NCI-H2029 (cell line): ENCODE data around the gene IFI44.

Experiments used
- DNase-seq: peaks from one replicate; lab custom pipeline; 2025; lab: John Stamatoyannopoulos, UW

Gene IFI44

GRCh38 chr1:78652019-78652560 lies 2.5 kb downstream of the IFI44 start:
- DNase-seq = no peak

- DNase-seq = no peak
Observed at GRCh38 chr1:78658901-78659300, 9.3 kb downstream of the IFI44 start.

GRCh38 chr1:78663923-78664322 lies 14.3 kb downstream of the IFI44 start:
- no peak for DNase-seq

GRCh38 chr1:78664763-78665162 lies 15.1 kb downstream of the IFI44 start:
- DNase-seq = no peak

GRCh38 chr1:78665809-78666208 lies 16.2 kb downstream of the IFI44 start:
- DNase-seq = no peak

GRCh38 chr1:78667939-78668338 lies 18.3 kb downstream of the IFI44 start:
- DNase-seq = no peak

GRCh38 chr1:78668427-78668826 lies 18.8 kb downstream of the IFI44 start:
- DNase-seq = no peak

GRCh38 chr1:78672428-78672827 lies 22.8 kb downstream of the IFI44 start:
- DNase-seq = no peak

- DNase-seq = peak; percentile 10
Observed at GRCh38 chr1:78673120-78673519, 23.5 kb downstream of the IFI44 start.

- peak; percentile 56 for DNase-seq
Observed at GRCh38 chr1:78676347-78676982, 26.8 kb downstream of the IFI44 start.

- DNase-seq = no peak
Observed at GRCh38 chr1:78676993-78677392, 27.4 kb downstream of the IFI44 start.

- no peak for DNase-seq
Observed at GRCh38 chr1:78677788-78678187, 28.2 kb downstream of the IFI44 start.

GRCh38 chr1:78678324-78678723 lies 28.7 kb downstream of the IFI44 start:
- no peak for DNase-seq

GRCh38 chr1:78681265-78681664 lies 31.6 kb downstream of the IFI44 start:
- DNase-seq = no peak

- DNase-seq = no peak
Observed at GRCh38 chr1:78682496-78682895, 32.9 kb downstream of the IFI44 start.

- DNase-seq = no peak
Observed at GRCh38 chr1:78683079-78683478, 33.4 kb downstream of the IFI44 start.

GRCh38 chr1:78687315-78687714 lies 37.7 kb downstream of the IFI44 start:
- no peak for DNase-seq

- no peak for DNase-seq
Observed at GRCh38 chr1:78687914-78688313, 38.3 kb downstream of the IFI44 start.

- DNase-seq = no peak
Observed at GRCh38 chr1:78688697-78689096, 39.1 kb downstream of the IFI44 start.

GRCh38 chr1:78690516-78690915 lies 40.9 kb downstream of the IFI44 start:
- no peak for DNase-seq

- peak; percentile 26 for DNase-seq
Observed at GRCh38 chr1:78691995-78692747, 42.5 kb downstream of the IFI44 start.

- no peak for DNase-seq
Observed at GRCh38 chr1:78699813-78700212, 50.2 kb downstream of the IFI44 start.

- DNase-seq = no peak
Observed at GRCh38 chr1:78702426-78702825, 52.8 kb downstream of the IFI44 start.
